HEK293 (cell line): ENCODE measurements around the gene CREM.

Experiments used
- BCL11B ChIP-seq: fragments of 450-650 bp; formaldehyde crosslinking; IDR thresholded peaks from 2 replicates; pipeline ENCODE4 v1.5.1; 2016; ENCODE audit warnings: low read depth, missing biosample characterization, missing genetic modification characterization
- ELK4 ChIP-seq: IDR thresholded peaks from 2 replicates; pipeline ENCODE4 v1.6.1; 2011; ENCODE audit warnings: mild to moderate bottlenecking, low read depth, low read length, borderline replicate concordance
- GLI2 ChIP-seq: fragments of 450-650 bp; formaldehyde crosslinking; IDR thresholded peaks from 2 replicates; pipeline ENCODE4; 2017; ENCODE audit warnings: missing biosample characterization, missing genetic modification characterization, low read depth, borderline replicate concordance
- HOXC10 ChIP-seq: sonication (generic); formaldehyde crosslinking; IDR thresholded peaks from 2 replicates; pipeline ENCODE4 v1.8.1; 2023; ENCODE audit warnings: mild to moderate bottlenecking, missing genetic modification reagents
- INSM2 ChIP-seq: fragments of 450-650 bp; formaldehyde crosslinking; IDR thresholded peaks from 2 replicates; pipeline ENCODE4 v1.5.1; 2016; ENCODE audit warnings: missing biosample characterization, missing genetic modification characterization
- KLF17 ChIP-seq: fragments of 450-650 bp; formaldehyde crosslinking; IDR thresholded peaks from 2 replicates; pipeline ENCODE4 v1.5.1; 2016; ENCODE audit warnings: missing biosample characterization, missing genetic modification characterization
- KLF9 ChIP-seq: fragments of 450-650 bp; formaldehyde crosslinking; IDR thresholded peaks from 2 replicates; pipeline ENCODE4 v1.5.1; 2016; ENCODE audit warnings: missing biosample characterization, missing genetic modification characterization, low read depth
- MEIS1 ChIP-seq: sonication (generic); formaldehyde crosslinking; IDR thresholded peaks from 2 replicates; pipeline ENCODE4 v1.8.1; 2022; ENCODE audit warnings: missing genetic modification reagents, mild to moderate bottlenecking, borderline replicate concordance
- MZF1 ChIP-seq: fragments of 450-650 bp; formaldehyde crosslinking; IDR thresholded peaks from 2 replicates; pipeline ENCODE4 v1.5.1; 2017; ENCODE audit warnings: missing biosample characterization, missing genetic modification characterization, borderline replicate concordance
- OVOL3 ChIP-seq: fragments of 450-650 bp; formaldehyde crosslinking; IDR thresholded peaks from 2 replicates; pipeline ENCODE4 v1.5.1; 2016; ENCODE audit warnings: missing biosample characterization, missing genetic modification characterization
- PRDM10 ChIP-seq: fragments of 450-650 bp; formaldehyde crosslinking; IDR thresholded peaks from 2 replicates; pipeline ENCODE4 v1.5.1; 2016; ENCODE audit warnings: missing biosample characterization, missing genetic modification characterization
- SCRT1 ChIP-seq: fragments of 450-650 bp; formaldehyde crosslinking; IDR thresholded peaks from 2 replicates; pipeline ENCODE4 v1.5.1; 2016; ENCODE audit warnings: missing biosample characterization, missing genetic modification characterization, borderline replicate concordance
- SCRT2 ChIP-seq: fragments of 450-650 bp; formaldehyde crosslinking; IDR thresholded peaks from 2 replicates; pipeline ENCODE4 v1.5.1; 2016; ENCODE audit warnings: missing biosample characterization, missing genetic modification characterization
- SP3 ChIP-seq: fragments of 450-650 bp; formaldehyde crosslinking; IDR thresholded peaks from 2 replicates; pipeline ENCODE4 v1.5.1; 2016; ENCODE audit warnings: missing biosample characterization, missing genetic modification characterization
- ZBTB48 ChIP-seq: fragments of 450-650 bp; formaldehyde crosslinking; IDR thresholded peaks from 2 replicates; pipeline ENCODE4 v1.5.1; 2016; ENCODE audit warnings: missing biosample characterization, missing genetic modification characterization
- ZBTB7A ChIP-seq: fragments of 450-650 bp; formaldehyde crosslinking; IDR thresholded peaks from 2 replicates; pipeline ENCODE4 v1.5.1; 2016; ENCODE audit warnings: low read depth, missing biosample characterization, missing genetic modification characterization
- ZFP37 ChIP-seq: fragments of 450-650 bp; formaldehyde crosslinking; IDR thresholded peaks from 2 replicates; pipeline ENCODE4 v1.5.1; 2016; ENCODE audit warnings: missing biosample characterization, missing genetic modification characterization
- ZNF138 ChIP-seq: fragments of 450-650 bp; formaldehyde crosslinking; IDR thresholded peaks from 2 replicates; pipeline ENCODE4 v1.5.1; 2016; ENCODE audit warnings: missing biosample characterization, missing genetic modification characterization, borderline replicate concordance
- ZNF211 ChIP-seq: fragments of 450-650 bp; formaldehyde crosslinking; IDR thresholded peaks from 2 replicates; pipeline ENCODE4 v1.5.1; 2016; ENCODE audit warnings: low read depth, missing biosample characterization, missing genetic modification characterization
- ZNF416 ChIP-seq: fragments of 450-650 bp; formaldehyde crosslinking; IDR thresholded peaks from 2 replicates; pipeline ENCODE4 v1.5.1; 2016; ENCODE audit warnings: missing biosample characterization, missing genetic modification characterization
- ZNF433 ChIP-seq: fragments of 450-650 bp; formaldehyde crosslinking; IDR thresholded peaks from 2 replicates; pipeline ENCODE4 v1.5.1; 2016; ENCODE audit warnings: missing biosample characterization, missing genetic modification characterization, low read depth
- ZNF488 ChIP-seq: fragments of 450-650 bp; formaldehyde crosslinking; IDR thresholded peaks from 2 replicates; pipeline ENCODE4 v1.5.1; 2016; ENCODE audit warnings: missing biosample characterization, missing genetic modification characterization
- ZNF629 ChIP-seq: fragments of 450-650 bp; formaldehyde crosslinking; IDR thresholded peaks from 2 replicates; pipeline ENCODE4 v1.5.1; 2017; ENCODE audit warnings: missing biosample characterization, missing genetic modification characterization
- ZNF692 ChIP-seq: fragments of 450-650 bp; formaldehyde crosslinking; IDR thresholded peaks from 2 replicates; pipeline ENCODE4 v1.5.1; 2016; ENCODE audit warnings: missing biosample characterization, missing genetic modification characterization
- ZNF792 ChIP-seq: fragments of 450-650 bp; formaldehyde crosslinking; IDR thresholded peaks from 2 replicates; pipeline ENCODE4 v1.5.1; 2016; ENCODE audit warnings: missing biosample characterization, missing genetic modification characterization
- ZSCAN18 ChIP-seq: fragments of 450-650 bp; formaldehyde crosslinking; IDR thresholded peaks from 2 replicates; pipeline ENCODE4 v1.5.1; 2016; ENCODE audit warnings: missing biosample characterization, missing genetic modification characterization
- ZSCAN23 ChIP-seq: fragments of 450-650 bp; formaldehyde crosslinking; IDR thresholded peaks from 2 replicates; pipeline ENCODE4 v1.5.1; 2016; ENCODE audit warnings: missing biosample characterization, missing genetic modification characterization

Gene CREM

GRCh38 chr10:35195361-35196306 lies 69.0 kb downstream of the CREM start (continued):
- TF ChIP-seq SP3 (tag by site-specific recombination) (peak; percentile 73; the same call in 1 of the 2 replicates), OVOL3 (tag by site-specific recombination) (peak; percentile 97), ZSCAN18 (peak; percentile 39; the same call in 1 of the 2 replicates), INSM2 (tag by site-specific recombination) (peak; percentile 99), ZNF138 (tag by site-specific recombination) (no peak), ZNF629 (tag by site-specific recombination) (peak; percentile 100), KLF17 (peak; percentile 99), ZNF211 (tag by site-specific recombination) (no peak), ZNF792 (no peak), ELK4 (no peak), ZFP37 (peak; percentile 30; the same call in 1 of the 2 replicates), ZNF416 (tag by site-specific recombination) (no peak), MZF1 (tag by site-specific recombination) (peak; percentile 75; the same call in 1 of the 2 replicates), ZBTB7A (tag by site-specific recombination) (no peak), PRDM10 (peak; percentile 96), ZSCAN23 (tag by site-specific recombination) (peak; percentile 98), ZNF488 (tag by site-specific recombination) (peak; percentile 61; the same call in 1 of the 2 replicates), HOXC10 (CRISPR knock-in tag) (no peak), ZNF433 (no peak), BCL11B (tag by site-specific recombination) (peak; percentile 90), GLI2 (tag by site-specific recombination) (peak; percentile 91), MEIS1 (CRISPR knock-in tag) (no peak), SCRT2 (tag by site-specific recombination) (peak; percentile 99), SCRT1 (tag by site-specific recombination) (peak; percentile 99), KLF9 (tag by site-specific recombination) (no peak), ZBTB48 (tag by site-specific recombination) (no peak; the same call in 1 of the 2 replicates), ZNF692 (tag by site-specific recombination) (peak; percentile 95)
